SK-N-MC (cell line): Measurements from ENCODE around the gene TKTL1.

Source experiments
- EZH2 ChIP-seq: fragments of 200-600 bp; sonication (generic); IDR thresholded peaks from one replicate; pipeline ENCODE4 v1.6.1; 2017; ENCODE audit warnings: antibody characterized with exemption
- FOXP2 ChIP-seq: optimal IDR thresholded peaks from 2 replicates; pipeline ENCODE3; 2011; ENCODE audit warnings: mild to moderate bottlenecking, moderate library complexity; ENCODE audit not compliant: insufficient read depth; ENCODE audit errors: extremely low read length, control extremely low read depth
- POLR2AphosphoS5 ChIP-seq: IDR thresholded peaks from 2 replicates; pipeline ENCODE4 v1.6.1; 2012; ENCODE audit warnings: mild to moderate bottlenecking, low read depth, low read length, borderline replicate concordance

DNA sequence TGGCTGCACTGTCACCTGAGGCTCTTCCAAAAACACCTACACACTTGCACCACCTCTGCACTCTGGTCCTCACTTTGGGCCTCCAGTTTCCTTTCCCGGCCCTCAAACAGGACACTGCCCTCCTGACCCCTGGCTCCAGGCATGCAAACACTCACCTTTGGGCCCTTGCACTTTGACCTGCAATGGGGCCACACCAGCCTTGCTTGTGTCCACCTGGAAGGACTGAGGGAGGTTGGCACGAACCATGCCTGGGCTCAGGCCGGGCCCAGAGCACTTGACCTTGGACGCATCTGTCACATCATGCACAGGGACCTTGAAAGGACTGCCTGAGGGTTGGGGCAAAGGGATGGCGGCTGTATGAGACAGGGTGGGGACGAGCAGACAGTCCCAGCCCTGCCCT lies 63.2 kb downstream of the TKTL1 start:
- TF ChIP-seq EZH2 (no peak), POLR2AphosphoS5 (no peak), FOXP2 (no peak)
